OCI-LY1 (cell line): ENCODE data around the gene SLC13A5.

ENCODE experiments used
- CTCF ChIP-seq: fragments of 200-600 bp; sonication (generic), shearing (Covaris generic); IDR thresholded peaks from 2 replicates; pipeline ENCODE4 v1.5.1; 2017; ENCODE audit warnings: mild to moderate bottlenecking, antibody characterized with exemption, low read length, moderate library complexity, mixed read lengths
- EZH2 ChIP-seq: fragments of 200-600 bp; sonication (generic), shearing (Covaris generic); IDR thresholded peaks from 2 replicates; pipeline ENCODE4 v1.8.0; 2017; ENCODE audit warnings: borderline replicate concordance, mixed run types, mild to moderate bottlenecking, antibody characterized with exemption, low read length, moderate library complexity, mixed read lengths

DNA sequence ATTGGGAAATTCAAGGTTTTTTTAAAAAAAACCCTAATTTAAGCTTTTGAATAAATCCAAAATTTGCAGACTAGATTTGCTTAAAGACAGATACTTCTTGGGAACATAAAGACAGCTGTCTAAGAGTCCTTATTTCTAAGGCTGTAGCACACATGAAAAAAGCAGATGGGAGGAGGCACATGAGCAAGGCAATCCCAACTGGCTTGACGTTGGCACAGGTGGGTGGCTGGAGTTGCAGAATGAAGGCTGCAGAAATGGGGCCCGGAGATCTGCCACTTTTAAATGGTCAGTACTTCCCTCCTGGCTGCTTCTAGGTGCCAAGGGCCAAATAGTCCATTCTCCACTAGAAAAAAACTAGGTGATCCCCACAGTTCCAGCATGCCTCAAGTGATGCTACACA, 77.1 kb downstream of the SLC13A5 start:
- TF ChIP-seq CTCF (no peak), EZH2 (no peak)
